ENCODE data around the gene PIGL.

GRCh38 chr17:16354585-16354984, 137.6 kb downstream of the PIGL start:
- TF ChIP-seq CTCF (IDR thresholded peaks at IDR 0.05) (no peak), ZFX (IDR thresholded peaks at IDR 0.05; ENCODE audit: borderline replicate concordance) (no peak)
